22Rv1 (cell line): Measurements from ENCODE around the gene HECW1.

ENCODE experiments used
- ZFX ChIP-seq: fragments of 450-650 bp; IDR thresholded peaks from 2 replicates; pipeline ENCODE4 v1.6.1; 2017; ENCODE audit warnings: antibody characterized with exemption, borderline replicate concordance
- TF ChIP-seq, protein P1 (sequence below): fragments of 450-650 bp; IDR thresholded peaks from 2 replicates; pipeline ENCODE4 v1.5.1; 2017; ENCODE audit warnings: mild to moderate bottlenecking

DNA sequence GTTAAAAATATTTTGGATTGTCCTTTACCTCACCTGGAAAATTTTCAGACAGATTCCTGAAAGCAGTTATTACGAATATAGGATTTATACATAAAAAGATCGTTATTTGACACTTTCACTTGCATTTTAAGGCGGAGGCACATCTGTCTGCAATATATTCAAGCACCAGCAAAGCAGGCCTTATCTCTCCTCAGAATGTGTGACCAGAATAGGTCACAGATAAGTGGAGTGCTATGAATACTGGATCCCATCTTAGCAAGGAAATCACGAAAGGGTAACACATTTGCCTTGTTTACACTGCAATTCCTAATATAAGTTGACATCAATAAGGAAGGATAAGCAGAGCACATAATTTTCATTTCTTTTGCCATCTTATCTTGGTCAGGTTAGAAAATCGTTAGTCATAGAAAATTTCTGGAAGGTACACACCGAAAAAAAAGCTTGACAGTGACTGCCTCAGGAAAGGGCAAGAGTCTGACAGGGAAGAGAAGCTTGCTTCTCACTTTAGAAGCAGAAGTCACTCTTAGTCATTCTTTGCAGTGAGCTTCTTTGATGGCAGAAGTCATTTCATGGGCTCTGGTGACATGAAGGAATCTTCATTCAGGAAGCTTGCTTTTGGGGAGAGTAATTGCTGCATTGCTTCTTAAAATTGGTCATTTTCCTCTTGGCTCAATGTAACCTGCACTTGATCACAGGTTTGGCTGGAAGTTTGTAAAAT, 372.4 kb downstream of the HECW1 start:
- TF ChIP-seq, protein P1, sequence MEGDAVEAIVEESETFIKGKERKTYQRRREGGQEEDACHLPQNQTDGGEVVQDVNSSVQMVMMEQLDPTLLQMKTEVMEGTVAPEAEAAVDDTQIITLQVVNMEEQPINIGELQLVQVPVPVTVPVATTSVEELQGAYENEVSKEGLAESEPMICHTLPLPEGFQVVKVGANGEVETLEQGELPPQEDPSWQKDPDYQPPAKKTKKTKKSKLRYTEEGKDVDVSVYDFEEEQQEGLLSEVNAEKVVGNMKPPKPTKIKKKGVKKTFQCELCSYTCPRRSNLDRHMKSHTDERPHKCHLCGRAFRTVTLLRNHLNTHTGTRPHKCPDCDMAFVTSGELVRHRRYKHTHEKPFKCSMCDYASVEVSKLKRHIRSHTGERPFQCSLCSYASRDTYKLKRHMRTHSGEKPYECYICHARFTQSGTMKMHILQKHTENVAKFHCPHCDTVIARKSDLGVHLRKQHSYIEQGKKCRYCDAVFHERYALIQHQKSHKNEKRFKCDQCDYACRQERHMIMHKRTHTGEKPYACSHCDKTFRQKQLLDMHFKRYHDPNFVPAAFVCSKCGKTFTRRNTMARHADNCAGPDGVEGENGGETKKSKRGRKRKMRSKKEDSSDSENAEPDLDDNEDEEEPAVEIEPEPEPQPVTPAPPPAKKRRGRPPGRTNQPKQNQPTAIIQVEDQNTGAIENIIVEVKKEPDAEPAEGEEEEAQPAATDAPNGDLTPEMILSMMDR, result no peak
- no peak for TF ChIP-seq ZFX
